Panc1 (cell line): Measurements from ENCODE around the gene GNPAT. TPM values are rescaled to one million over a fixed set of nuclear protein-coding genes. Genes with fewer than 3 reads are reported as not detected.

ENCODE experiments used
- ATAC-seq: fragments of 200-7000 bp; cut with Tn5 transposase; 2 replicates; pipeline ENCODE4 v1.9.1; 2020; ENCODE audit warnings: mild to moderate bottlenecking, moderate library complexity
- BruUV-seq: library from RNA; stranded (reverse); fragments of 400-500 nt; replicated peaks from 2 replicates; lab custom pipeline; 2021; lab: Mats Ljungman, UMichigan
- CTCF ChIA-PET: fragments of 300-600 bp; sonication (Branson Sonifier 250); formaldehyde crosslinking; loops from one replicate; lab custom pipeline; 2022; ENCODE audit warnings: antibody characterized with exemption; lab: Charles Lee
- POLR2A ChIA-PET: fragments of 300-600 bp; sonication (Branson Sonifier 250); formaldehyde crosslinking; loops from one replicate; lab custom pipeline; 2022; ENCODE audit warnings: antibody characterized with exemption; lab: Charles Lee
- DNase-seq: peaks from one replicate; pipeline ENCODE4 v3.0.0-alpha.2; 2010; ENCODE audit warnings: low read depth, low spot score
- H3K27ac ChIP-seq: 2 replicates; pipeline ENCODE4 v1.5.1; 2011; ENCODE audit warnings: mild to moderate bottlenecking, low read length, inconsistent platforms
- H3K27me3 ChIP-seq: fragments of 200-500 bp; sonication (Bioruptor generic); 2 replicates; pipeline ENCODE4 v1.6.0; 2014; ENCODE audit warnings: low read length, inconsistent platforms; ENCODE audit not compliant: control insufficient read depth, insufficient read depth
- H3K36me3 ChIP-seq: fragments of 200-500 bp; sonication (Bioruptor generic); 2 replicates; pipeline ENCODE4 v1.5.1; 2014; ENCODE audit warnings: inconsistent platforms, mild to moderate bottlenecking, low read length, moderate library complexity; ENCODE audit not compliant: control insufficient read depth, insufficient read depth
- H3K4me1 ChIP-seq: 2 replicates; pipeline ENCODE4 v1.5.1; 2011; ENCODE audit warnings: inconsistent platforms, mild to moderate bottlenecking, low read length, moderate library complexity; ENCODE audit not compliant: control insufficient read depth, insufficient read depth
- H3K4me3 ChIP-seq, 2 experiments: 2 replicates each; pipeline ENCODE4 v1.5.1; 2011 to 2012; ENCODE audit warnings: low read depth in 2 of 2, low read length in 2 of 2, mild to moderate bottlenecking in 2 of 2, inconsistent platforms in 1 of 2, moderate library complexity in 1 of 2
- H3K9me3 ChIP-seq: fragments of 200-500 bp; sonication (Bioruptor generic); 2 replicates; pipeline ENCODE4 v1.5.1; 2014; ENCODE audit warnings: low read depth, mild to moderate bottlenecking, inconsistent platforms, low read length, moderate library complexity; ENCODE audit not compliant: control insufficient read depth, insufficient read depth
- CTCF ChIP-seq: fragments of 450-650 bp; IDR thresholded peaks from 2 replicates; pipeline ENCODE4 v1.5.1; 2017; ENCODE audit warnings: mild to moderate bottlenecking
- POLR2AphosphoS5 ChIP-seq: IDR thresholded peaks from 2 replicates; pipeline ENCODE4 v1.6.1; 2012; ENCODE audit warnings: mild to moderate bottlenecking, low read depth, low read length, moderate library complexity
- REST ChIP-seq, 2 experiments: IDR thresholded peaks; 2 replicates each; pipeline ENCODE4 v1.6.1; 2011 to 2012; ENCODE audit warnings: low read depth in 2 of 2, control low read depth in 1 of 2, low read length in 1 of 2, mild to moderate bottlenecking in 1 of 2, moderate library complexity in 1 of 2; ENCODE audit not compliant: insufficient read depth in 1 of 2
- SIN3A ChIP-seq: IDR thresholded peaks from 2 replicates; pipeline ENCODE4 v1.6.1; 2012; ENCODE audit warnings: low read depth, mild to moderate bottlenecking, low read length, moderate library complexity, borderline replicate concordance; ENCODE audit not compliant: insufficient read depth
- TCF7L2 ChIP-seq: IDR thresholded peaks from 2 replicates; pipeline ENCODE4 v1.6.1; 2011; ENCODE audit warnings: mild to moderate bottlenecking, low read depth, low read length, inconsistent platforms
- in situ Hi-C: cut with HindIII; loops from 2 replicates; pipeline ENCODE4 v1.10.0; 2016; ENCODE audit warnings: low sequenced_read_pairs, low pct_unique_long_range_greater_than_20kb
- intact Hi-C: fragments of 100-400 bp; cut with micrococcal nuclease; formaldehyde crosslinking; loops from one replicate; pipeline ENCODE4 v1.10.0; 2022; ENCODE audit not compliant: unreplicated experiment
- total RNA-seq: library from RNA; stranded (reverse); gene quantifications from one replicate; pipeline ENCODE4 v1.2.1, GENCODE V29; 2021; ENCODE audit not compliant: unreplicated experiment

The GNPAT gene
- total RNA-seq, 1 experiment from 2014 or later = 42.5 TPM

- BruUV-seq = no TSS peak
- H3K27me3 ChIP-seq = no peaks in the 10 kb centered on the region
- H3K4me1 ChIP-seq = no peaks in the 10 kb centered on the region
- peaks cover 10% of the 10 kb centered on the region for H3K36me3 ChIP-seq
- no peak for TF ChIP-seq POLR2AphosphoS5
- TF ChIP-seq CTCF = no peak
- TF ChIP-seq TCF7L2 = no peak
- no peak for TF ChIP-seq REST (IDR thresholded peaks at IDR 0.05; ENCODE audit: insufficient read depth in 1 of 2, low read depth in 2 of 2, low read length in 1 of 2)
- no peak for TF ChIP-seq SIN3A
- intact Hi-C loops = no loop called here
- no peaks in the 10 kb centered on the region for H3K9me3 ChIP-seq
- ATAC-seq (no peak), DNase-seq (no peak)
- H3K4me3 ChIP-seq = no peak overlapping the region
- in situ Hi-C loops = no loop called here
- CTCF ChIA-PET = no interaction called here
- no peak overlapping the region for H3K27ac ChIP-seq
- POLR2A ChIA-PET = no interaction called here
Observed at GRCh38 chr1:231226156-231226555, 14.9 kb upstream of the GNPAT start.

- ATAC-seq = no peak
- Histone ChIP-seq H3K4me3 (no peak overlapping the region), H3K27me3 (no peaks in the 10 kb centered on the region), H3K36me3 (peaks cover 2% of the 10 kb centered on the region; the same call in 1 of the 2 replicates), H3K9me3 (no peaks in the 10 kb centered on the region), H3K27ac (no peak overlapping the region), H3K4me1 (no peaks in the 10 kb centered on the region)
- in situ Hi-C loops (no loop called here), intact Hi-C loops (no loop called here)
- POLR2A ChIA-PET = no interaction called here
- DNase-seq = no peak
- BruUV-seq = no TSS peak
- TF ChIP-seq REST (IDR thresholded peaks at IDR 0.05; ENCODE audit: insufficient read depth in 1 of 2, low read depth in 2 of 2, low read length in 1 of 2) = no peak
- TF ChIP-seq POLR2AphosphoS5 = no peak
- TF ChIP-seq CTCF = no peak
- TF ChIP-seq SIN3A = no peak
- no peak for TF ChIP-seq TCF7L2
- CTCF ChIA-PET = no interaction called here
Observed at GRCh38 chr1:231231511-231231910, 9.5 kb upstream of the GNPAT start.
